Caco-2 (cell line): ENCODE data around the gene RASGRP1. TPM values are rescaled to one million over a fixed set of nuclear protein-coding genes. Genes with fewer than 3 reads are reported as not detected.

Experiments
- BruUV-seq: library from RNA; stranded (reverse); fragments of 400-500 nt; replicated peaks from 2 replicates; lab custom pipeline; 2021; lab: Mats Ljungman, UMichigan
- CTCF ChIA-PET: fragments of 300-600 bp; sonication (Branson Sonifier 250); formaldehyde crosslinking; loops from one replicate; lab custom pipeline; 2022; ENCODE audit warnings: antibody characterized with exemption; lab: Charles Lee
- POLR2A ChIA-PET: fragments of 300-600 bp; sonication (Branson Sonifier 250); formaldehyde crosslinking; loops from one replicate; lab custom pipeline; 2022; ENCODE audit warnings: antibody characterized with exemption; lab: Charles Lee
- DNase-seq, 2 experiments: peaks; one replicate each; pipeline versions ENCODE4 v3.0.0 to v3.0.0-alpha.2; 2020 to 2022
- H3K27me3 ChIP-seq: replicated peaks from 2 replicates; pipeline ENCODE4 v1.6.0; 2011; ENCODE audit warnings: low read length; ENCODE audit not compliant: control insufficient read depth, insufficient read depth
- H3K36me3 ChIP-seq: 2 replicates; pipeline ENCODE4 v1.5.1; 2011; ENCODE audit warnings: low read length; ENCODE audit not compliant: control insufficient read depth, insufficient read depth
- H3K4me1 ChIP-seq: fragments of 250-450 bp; sonication (Bioruptor Pico); 2 replicates; pipeline ENCODE4 v1.5.1; 2020; ENCODE audit warnings: mild to moderate bottlenecking
- H3K4me3 ChIP-seq: 2 replicates; pipeline ENCODE4 v1.5.1; 2011; ENCODE audit warnings: low read depth, mild to moderate bottlenecking, control low read depth, low read length
- H3K9me3 ChIP-seq: fragments of 250-450 bp; sonication (Bioruptor Pico); 2 replicates; pipeline ENCODE4 v1.5.1; 2020; ENCODE audit warnings: mild to moderate bottlenecking, moderate library complexity
- H3K27ac Mint-ChIP-seq: one replicate; pipeline ENCODE4 v1.8.0; 2022; ENCODE audit warnings: mixed read lengths; ENCODE audit not compliant: unreplicated experiment
- H3K27me3 Mint-ChIP-seq: one replicate; pipeline ENCODE4 v1.8.0; 2022; ENCODE audit warnings: mixed read lengths; ENCODE audit not compliant: insufficient read depth, unreplicated experiment
- H3K36me3 Mint-ChIP-seq: one replicate; pipeline ENCODE4 v1.8.0; 2022; ENCODE audit warnings: mild to moderate bottlenecking, mixed read lengths; ENCODE audit not compliant: insufficient read depth, unreplicated experiment
- H3K4me1 Mint-ChIP-seq: one replicate; pipeline ENCODE4 v1.8.0; 2022; ENCODE audit warnings: low read depth, mixed read lengths; ENCODE audit not compliant: unreplicated experiment
- H3K4me3 Mint-ChIP-seq: one replicate; pipeline ENCODE4 v1.8.0; 2022; ENCODE audit warnings: mild to moderate bottlenecking, moderate library complexity, mixed read lengths; ENCODE audit not compliant: unreplicated experiment
- H3K9me3 Mint-ChIP-seq: one replicate; pipeline ENCODE4 v1.8.0; 2022; ENCODE audit warnings: mixed read lengths; ENCODE audit not compliant: unreplicated experiment
- intact Hi-C: fragments of 100-400 bp; cut with micrococcal nuclease; formaldehyde crosslinking; loops from one replicate; pipeline ENCODE4 v1.10.0; 2022; ENCODE audit not compliant: unreplicated experiment
- total RNA-seq: library from RNA; stranded (reverse); gene quantifications from 2 replicates; pipeline ENCODE4 v1.2.3, GENCODE V29; 2022
- TF ChIP-seq, protein P1 (sequence below), 2 experiments: fragments of 200-600 bp in 1 of 2; IDR thresholded peaks; 1 replicate in 1 of 2; 2 replicates in 1 of 2; pipeline versions ENCODE4 v1.5.1 to v1.8.0; 2011 to 2022; ENCODE audit warnings: antibody characterized with exemption in 1 of 2, control low read depth in 1 of 2, inconsistent platforms in 1 of 2, low read depth in 1 of 2, low read length in 1 of 2, mild to moderate bottlenecking in 1 of 2, moderate library complexity in 1 of 2; ENCODE audit not compliant: insufficient read depth in 1 of 2, severe bottlenecking in 1 of 2, unreplicated experiment in 1 of 2

Gene RASGRP1
- total RNA-seq, 1 experiment from 2014 or later = 7.3 TPM

DNA sequence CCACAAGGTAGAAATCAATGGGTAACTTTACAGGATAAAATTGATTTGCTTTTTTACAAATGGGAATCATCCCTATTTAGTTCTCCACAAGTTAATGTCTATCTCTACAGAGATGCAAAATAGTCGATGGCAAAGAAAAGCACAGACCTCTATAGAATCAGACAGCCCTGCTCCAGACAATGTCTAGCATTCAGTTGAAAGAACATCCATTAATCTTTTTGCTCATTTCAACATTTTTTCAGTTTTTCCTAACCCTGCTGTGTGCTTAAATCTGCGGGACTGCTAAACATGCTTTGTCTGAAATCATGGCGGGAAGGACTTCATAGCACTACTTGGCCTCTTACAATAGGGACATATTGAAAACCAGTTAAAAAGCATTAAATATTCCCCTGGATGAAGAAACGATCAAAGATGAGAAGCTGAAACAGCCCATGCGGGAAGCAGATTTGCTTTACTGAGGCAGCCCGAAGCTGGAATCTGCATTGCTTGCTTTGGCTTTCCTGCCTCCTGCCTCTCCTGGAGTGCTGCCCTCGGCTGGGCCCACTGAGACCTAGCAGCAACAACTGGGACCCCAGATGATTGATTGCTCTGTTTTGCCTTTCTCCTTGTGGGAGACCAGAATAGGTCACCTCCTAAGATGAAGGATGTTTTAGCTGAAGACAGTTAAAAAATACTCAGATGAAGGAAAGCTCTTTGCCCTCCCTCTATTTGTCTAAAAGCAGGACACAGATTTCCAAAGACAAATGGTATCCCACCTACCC lies 38.5 kb upstream of the RASGRP1 start:
- Histone ChIP-seq H3K9me3 (no peaks in the 10 kb centered on the region), H3K4me3 (no peak overlapping the region), H3K36me3 (no peaks in the 10 kb centered on the region), H3K4me1 (peaks cover 19% of the 10 kb centered on the region), H3K27me3 (no peaks in the 10 kb centered on the region)
- no peaks in the 10 kb centered on the region for H3K9me3 Mint-ChIP-seq
- no peak for DNase-seq
- H3K4me1 Mint-ChIP-seq = peaks cover 12% of the 10 kb centered on the region
- H3K36me3 Mint-ChIP-seq = no peaks in the 10 kb centered on the region
- BruUV-seq = no TSS peak
- no peak overlapping the region for H3K4me3 Mint-ChIP-seq
- H3K27ac Mint-ChIP-seq = no peak overlapping the region
- ChIA-PET CTCF (no interaction called here), POLR2A (no interaction called here)
- H3K27me3 Mint-ChIP-seq = no peaks in the 10 kb centered on the region
- intact Hi-C loops = no loop called here
- TF ChIP-seq, protein P1, sequence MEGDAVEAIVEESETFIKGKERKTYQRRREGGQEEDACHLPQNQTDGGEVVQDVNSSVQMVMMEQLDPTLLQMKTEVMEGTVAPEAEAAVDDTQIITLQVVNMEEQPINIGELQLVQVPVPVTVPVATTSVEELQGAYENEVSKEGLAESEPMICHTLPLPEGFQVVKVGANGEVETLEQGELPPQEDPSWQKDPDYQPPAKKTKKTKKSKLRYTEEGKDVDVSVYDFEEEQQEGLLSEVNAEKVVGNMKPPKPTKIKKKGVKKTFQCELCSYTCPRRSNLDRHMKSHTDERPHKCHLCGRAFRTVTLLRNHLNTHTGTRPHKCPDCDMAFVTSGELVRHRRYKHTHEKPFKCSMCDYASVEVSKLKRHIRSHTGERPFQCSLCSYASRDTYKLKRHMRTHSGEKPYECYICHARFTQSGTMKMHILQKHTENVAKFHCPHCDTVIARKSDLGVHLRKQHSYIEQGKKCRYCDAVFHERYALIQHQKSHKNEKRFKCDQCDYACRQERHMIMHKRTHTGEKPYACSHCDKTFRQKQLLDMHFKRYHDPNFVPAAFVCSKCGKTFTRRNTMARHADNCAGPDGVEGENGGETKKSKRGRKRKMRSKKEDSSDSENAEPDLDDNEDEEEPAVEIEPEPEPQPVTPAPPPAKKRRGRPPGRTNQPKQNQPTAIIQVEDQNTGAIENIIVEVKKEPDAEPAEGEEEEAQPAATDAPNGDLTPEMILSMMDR (IDR thresholded peaks at IDR 0.05; ENCODE audit: insufficient read depth in 1 of 2, low read depth in 1 of 2, low read length in 1 of 2, severe bottlenecking in 1 of 2, unreplicated experiment in 1 of 2) = no peak

DNA sequence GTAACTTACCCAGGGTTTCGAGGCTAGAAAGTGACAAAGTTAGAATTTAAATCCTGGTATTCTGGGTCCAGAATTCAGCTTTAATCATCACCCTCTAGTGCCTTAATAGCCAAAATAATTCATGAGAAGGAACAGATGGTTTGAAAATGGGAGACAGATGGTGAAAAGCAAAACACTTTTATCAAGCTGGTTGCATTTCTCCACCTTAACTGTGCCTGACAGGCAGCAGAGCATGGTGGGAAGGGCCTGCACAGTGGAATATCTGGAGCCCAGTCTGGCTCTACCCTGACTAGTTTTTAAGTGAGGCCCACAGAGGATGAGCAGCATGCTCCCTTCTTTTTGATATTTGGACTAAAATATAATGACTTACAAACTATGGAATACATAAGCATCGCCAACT lies 35.6 kb upstream of the RASGRP1 start:
- Mint-ChIP-seq H3K4me3 (no peak overlapping the region), H3K9me3 (no peaks in the 10 kb centered on the region), H3K27ac (no peak overlapping the region), H3K4me1 (peaks cover 11% of the 10 kb centered on the region), H3K36me3 (no peaks in the 10 kb centered on the region), H3K27me3 (no peaks in the 10 kb centered on the region)
- DNase-seq = no peak
- TF ChIP-seq, protein P1 (IDR thresholded peaks at IDR 0.05; ENCODE audit: insufficient read depth in 1 of 2, low read depth in 1 of 2, low read length in 1 of 2, severe bottlenecking in 1 of 2, unreplicated experiment in 1 of 2) = no peak
- Histone ChIP-seq H3K9me3 (no peaks in the 10 kb centered on the region), H3K27me3 (no peaks in the 10 kb centered on the region), H3K36me3 (no peaks in the 10 kb centered on the region), H3K4me3 (no peak overlapping the region), H3K4me1 (peaks cover 17% of the 10 kb centered on the region)
- intact Hi-C loops = no loop called here
- no TSS peak for BruUV-seq
- POLR2A ChIA-PET = no interaction called here
- CTCF ChIA-PET = no interaction called here

DNA sequence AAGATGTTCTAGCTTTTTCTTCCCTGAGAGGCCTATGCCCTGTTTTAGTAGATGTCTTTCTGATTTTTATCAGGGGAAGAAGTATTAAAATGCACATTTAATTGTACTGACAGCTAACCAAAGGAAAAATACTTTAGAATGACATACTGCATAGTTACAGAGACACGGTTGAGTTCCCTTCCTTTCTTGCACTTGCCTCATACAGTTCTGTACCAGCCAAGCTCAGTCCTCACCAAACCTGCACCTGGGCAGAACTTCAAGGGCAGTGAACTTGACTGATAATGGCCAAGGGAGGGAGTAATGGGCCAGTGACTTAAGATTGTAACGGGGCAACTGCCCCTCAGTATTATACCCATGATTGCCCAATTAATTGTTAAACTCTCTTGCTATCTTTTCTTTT lies 34.1 kb upstream of the RASGRP1 start:
- no peaks in the 10 kb centered on the region for H3K9me3 Mint-ChIP-seq
- no TSS peak for BruUV-seq

More for the DNA sequence above, 34.1 kb upstream of the RASGRP1 start:
- no peak overlapping the region for H3K4me3 Mint-ChIP-seq
- POLR2A ChIA-PET = no interaction called here
- no peak for DNase-seq
- Histone ChIP-seq H3K9me3 (no peaks in the 10 kb centered on the region), H3K4me3 (no peak overlapping the region), H3K4me1 (peaks cover 25% of the 10 kb centered on the region), H3K36me3 (no peaks in the 10 kb centered on the region), H3K27me3 (no peaks in the 10 kb centered on the region)
- peaks cover 5% of the 10 kb centered on the region for H3K4me1 Mint-ChIP-seq
- H3K27ac Mint-ChIP-seq = no peak overlapping the region
- CTCF ChIA-PET = no interaction called here
- no peaks in the 10 kb centered on the region for H3K36me3 Mint-ChIP-seq
- intact Hi-C loops = no loop called here
- H3K27me3 Mint-ChIP-seq = no peaks in the 10 kb centered on the region
- TF ChIP-seq, protein P1 (IDR thresholded peaks at IDR 0.05; ENCODE audit: insufficient read depth in 1 of 2, low read depth in 1 of 2, low read length in 1 of 2, severe bottlenecking in 1 of 2, unreplicated experiment in 1 of 2) = no peak
